Fibroblast of the conjunctiva (primary cell): ENCODE data around the gene TRAF7.
A peak's percentile ranks its signal among the peaks of the same experiment; 100 is the strongest.
"Not testable (repeated sequence)": the region's sequence is repeated elsewhere in the genome, so short reads cannot be mapped to it uniquely, and the experiment has no call there.

ENCODE experiments used
- DNase-seq: peaks from one replicate; pipeline ENCODE4 v3.0.0-alpha.2; 2010; ENCODE audit warnings: low read depth

TRAF7 gene

DNA sequence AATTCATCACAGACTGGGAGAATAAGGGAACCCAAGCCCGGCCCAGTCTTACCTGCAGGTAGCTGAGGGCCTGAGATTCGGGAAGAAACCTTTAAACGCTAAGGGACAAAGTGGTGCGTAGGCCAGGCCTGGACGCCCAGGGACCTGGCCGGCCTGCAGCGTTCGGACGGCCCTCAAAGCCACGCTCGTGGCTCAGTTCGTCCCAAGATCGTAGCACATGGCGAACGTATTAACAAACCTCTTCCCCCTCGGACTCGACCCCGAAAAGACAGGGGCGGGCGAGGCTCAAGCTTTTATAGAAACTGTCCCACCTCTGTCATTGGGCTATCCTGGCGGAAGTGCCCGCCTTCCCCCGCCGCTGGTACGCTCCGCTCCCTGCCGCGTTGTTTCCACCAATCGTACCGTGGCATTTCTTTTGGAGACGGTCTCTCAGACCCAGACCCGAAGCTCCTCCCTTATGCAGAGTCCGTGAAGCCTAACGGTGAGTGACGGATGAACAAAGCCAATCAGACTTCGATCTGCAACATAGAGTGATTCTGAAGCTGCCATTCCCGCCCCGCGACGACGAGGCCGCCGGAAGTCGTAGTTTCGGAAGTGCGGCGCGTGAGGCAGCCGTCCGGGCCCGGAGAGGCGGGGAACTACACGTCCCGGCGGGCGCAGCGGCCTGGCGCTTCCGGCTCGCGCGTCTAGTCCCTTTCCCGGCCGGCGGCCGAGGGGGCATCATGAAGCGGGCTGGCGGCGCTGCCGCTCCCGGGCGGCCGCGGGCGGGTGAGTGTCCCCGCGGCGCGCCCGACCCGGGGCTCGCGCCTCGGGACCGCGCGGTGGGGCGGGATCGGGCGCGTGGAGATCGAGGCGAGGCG lies at the start of gene TRAF7:
TSS of gene TRAF7 (plus strand) at position 692 of the 860 bp plus-strand sequence. CDS start 8,139 bp downstream, outside the sequence.
- DNase-seq = peak; percentile 100

DNA sequence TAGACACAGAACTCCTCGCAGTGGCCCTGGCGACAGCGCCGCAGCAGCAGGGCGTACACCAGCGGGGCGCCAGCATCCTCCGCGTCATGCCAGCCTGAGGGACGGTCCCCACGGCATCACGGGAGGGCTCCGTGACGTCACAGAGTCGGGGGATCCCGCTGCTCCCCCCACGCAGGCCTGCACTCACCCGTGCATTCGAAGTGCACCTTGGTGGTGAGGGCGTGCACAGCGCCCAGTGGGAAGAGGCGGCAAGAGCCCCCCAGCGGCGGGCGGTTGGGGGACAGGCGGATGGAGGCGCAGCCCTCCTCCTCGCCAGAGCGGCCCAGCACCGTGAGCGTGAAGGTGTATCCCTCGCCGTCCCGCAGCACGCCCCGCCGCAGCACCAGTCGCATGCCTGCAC lies 49.4 kb upstream of the TRAF7 start:
- not testable (repeated sequence) for DNase-seq

DNA sequence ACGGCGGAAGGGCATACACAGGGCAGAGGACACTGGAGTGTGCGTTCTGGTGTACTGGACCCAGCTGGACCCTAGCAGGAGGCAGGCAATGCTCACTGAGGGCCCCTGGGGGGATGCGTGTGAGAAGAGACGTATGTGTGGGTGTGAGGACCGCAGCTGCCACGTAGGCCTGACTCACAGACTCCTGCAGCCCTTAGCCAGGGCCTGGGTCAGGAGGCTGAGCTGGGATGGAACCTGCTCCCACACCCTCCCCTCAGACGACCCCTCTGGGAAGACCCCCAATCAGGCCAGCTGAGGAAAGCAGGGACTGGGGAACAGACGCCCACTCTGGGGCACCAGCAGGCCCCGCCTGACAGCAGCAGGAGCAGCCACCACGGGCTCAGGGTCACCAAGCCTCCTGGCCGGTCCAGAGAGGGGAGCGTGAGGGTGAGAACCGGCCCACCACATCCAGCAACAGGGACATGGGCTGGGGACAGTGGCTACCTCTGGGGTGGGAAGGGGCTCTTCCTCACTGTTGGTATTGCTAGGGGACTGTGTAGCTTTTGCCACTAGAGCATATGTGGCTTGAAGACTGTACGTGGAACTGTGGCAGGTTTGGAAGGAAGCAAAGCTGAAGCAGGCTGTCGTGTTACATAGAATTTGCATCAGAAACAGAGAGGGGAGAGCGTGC lies 48.3 kb upstream of the TRAF7 start:
- DNase-seq = peak; percentile 28

DNA sequence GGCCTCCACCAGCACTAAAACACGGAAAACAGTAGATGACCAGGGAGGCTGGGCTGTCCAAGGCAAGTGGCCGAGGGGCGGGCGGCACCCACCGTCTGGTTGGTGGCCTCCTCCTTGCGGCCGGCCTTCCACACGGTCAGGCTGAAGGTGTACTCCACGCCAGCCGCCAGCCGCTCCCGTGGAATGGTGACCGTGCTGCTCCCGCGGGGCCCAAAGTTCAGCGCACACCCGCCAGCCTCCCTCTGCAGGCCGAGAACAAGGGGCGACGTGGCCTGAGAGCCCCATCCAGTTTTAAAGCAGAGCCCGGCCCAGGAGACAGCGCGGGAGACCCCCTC lies 47.8 kb upstream of the TRAF7 start:
- DNase-seq = not testable (repeated sequence)

DNA sequence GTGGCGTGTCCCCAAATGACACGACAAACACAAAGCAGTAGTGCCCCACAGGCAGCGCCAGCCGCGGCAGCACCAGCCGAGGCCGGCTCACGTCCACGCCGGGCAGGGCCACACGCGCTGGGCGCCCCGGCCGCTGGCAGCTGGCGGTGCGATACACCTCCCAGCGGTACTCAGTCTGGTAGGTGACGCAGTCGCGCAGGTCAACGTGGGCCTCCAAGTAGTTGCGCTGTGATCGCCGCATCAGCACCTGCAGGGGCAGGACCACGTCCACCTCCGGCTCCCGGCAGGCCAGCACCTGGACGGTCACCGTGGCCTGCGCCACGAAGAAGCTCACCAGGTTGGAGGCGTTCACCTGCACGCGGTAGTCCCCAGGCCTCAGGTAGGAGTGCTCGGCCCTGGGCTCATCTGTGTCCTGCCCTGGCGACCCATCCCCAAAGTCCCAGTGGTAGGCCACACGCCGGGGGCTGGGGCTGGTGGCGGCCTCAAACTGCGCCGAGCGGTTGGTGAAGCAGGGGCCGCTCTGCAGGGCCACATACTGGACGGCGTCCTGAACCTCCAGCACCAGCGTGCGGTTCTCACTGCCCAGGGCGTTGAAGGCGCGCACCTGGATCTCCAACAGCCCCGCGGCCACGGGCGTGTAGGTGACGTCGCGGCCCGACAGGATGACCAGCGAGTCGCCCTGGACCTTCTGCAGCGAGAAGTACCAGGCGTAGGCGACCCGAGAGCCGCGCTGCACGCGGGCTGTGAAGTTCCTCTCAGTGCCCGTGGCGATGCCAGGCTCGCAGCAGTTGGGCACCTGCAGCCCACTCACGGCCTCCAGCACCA lies 46.9 kb upstream of the TRAF7 start:
- not testable (repeated sequence) for DNase-seq

DNA sequence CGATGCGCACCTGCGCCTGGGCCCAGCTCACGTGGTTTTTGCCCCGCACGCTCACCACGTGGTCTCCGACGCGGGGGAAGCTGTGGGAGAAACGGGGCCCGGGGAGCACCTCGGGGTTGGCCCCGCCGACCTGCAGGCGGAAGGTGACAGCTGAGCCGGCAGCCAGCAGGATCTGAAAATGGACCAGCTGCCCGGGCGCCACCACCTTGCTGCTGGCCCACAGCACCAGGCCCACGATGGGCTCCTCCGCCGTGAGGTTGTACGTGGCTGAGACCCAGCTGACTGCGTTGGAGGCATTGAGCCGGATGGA lies 46.4 kb upstream of the TRAF7 start:
- DNase-seq = not testable (repeated sequence)

DNA sequence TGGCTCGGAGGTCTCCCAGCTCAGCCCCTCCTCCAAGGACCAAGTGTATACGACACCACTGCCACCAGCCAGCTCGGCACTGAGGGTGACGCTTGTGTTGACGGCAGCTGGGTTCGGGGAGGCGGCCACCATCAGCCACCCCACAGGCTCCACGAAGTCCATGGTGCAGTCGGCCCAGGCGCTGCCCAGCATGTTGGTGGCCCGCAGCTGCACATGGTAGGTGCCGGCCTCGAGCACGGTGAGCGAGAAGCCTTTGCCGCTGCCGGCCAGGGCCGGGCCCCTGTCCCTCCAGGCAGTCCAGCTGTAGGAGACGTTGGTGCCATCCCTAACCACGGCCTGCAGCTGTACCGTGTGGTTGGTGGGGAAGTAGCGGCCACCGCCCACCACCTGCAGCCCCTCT lies 45.7 kb upstream of the TRAF7 start:
- not testable (repeated sequence) for DNase-seq

DNA sequence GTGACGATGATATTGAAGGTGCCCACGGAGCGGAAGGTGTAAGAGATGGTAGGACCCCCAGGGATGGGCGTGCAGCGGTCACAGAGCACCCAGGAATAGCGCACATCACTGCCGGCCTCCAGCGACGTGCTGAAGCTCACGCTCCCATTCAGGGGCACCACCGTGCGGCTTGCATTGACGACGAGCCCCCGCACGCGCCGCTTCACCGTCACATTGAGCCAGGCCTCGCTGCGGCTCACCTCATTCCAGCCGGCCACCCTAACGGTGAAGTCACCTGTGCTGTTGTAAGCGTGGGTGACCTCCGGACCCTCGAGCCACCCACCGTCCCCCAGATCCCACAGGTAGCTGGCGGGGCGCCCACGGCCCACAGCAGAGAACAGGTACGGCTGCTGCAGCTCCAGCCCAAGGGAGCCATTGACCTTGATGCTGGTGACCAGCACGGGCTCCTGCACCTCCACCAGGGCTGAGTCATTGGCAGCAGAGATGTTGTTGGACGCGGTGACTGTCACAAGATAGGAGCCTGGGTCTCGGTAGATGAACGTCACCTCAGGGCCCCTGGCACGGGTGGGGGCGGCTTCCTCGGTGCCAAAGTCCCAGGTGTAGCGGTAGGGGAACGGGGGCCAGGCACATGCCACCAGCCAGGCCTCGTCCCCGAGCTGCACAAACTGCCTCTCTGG lies 45.1 kb upstream of the TRAF7 start:
- not testable (repeated sequence) for DNase-seq

DNA sequence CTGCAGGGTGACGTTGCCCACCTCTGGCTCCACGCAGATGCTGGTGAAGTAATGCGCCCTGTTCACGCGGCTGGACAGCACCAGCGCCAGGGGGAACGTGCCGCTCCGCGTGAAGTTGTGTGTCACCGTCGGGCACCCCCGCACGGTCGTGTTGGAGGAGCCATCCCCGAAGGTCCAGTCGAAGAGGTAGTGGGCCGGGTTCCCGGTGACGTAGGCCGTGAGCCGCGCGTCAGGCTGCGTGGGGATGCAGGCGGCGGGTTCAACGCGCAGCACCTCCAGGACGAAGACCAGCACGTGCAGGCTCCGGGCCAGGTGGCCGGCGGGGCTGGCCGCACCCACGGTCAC lies 44.6 kb upstream of the TRAF7 start:
- not testable (repeated sequence) for DNase-seq

DNA sequence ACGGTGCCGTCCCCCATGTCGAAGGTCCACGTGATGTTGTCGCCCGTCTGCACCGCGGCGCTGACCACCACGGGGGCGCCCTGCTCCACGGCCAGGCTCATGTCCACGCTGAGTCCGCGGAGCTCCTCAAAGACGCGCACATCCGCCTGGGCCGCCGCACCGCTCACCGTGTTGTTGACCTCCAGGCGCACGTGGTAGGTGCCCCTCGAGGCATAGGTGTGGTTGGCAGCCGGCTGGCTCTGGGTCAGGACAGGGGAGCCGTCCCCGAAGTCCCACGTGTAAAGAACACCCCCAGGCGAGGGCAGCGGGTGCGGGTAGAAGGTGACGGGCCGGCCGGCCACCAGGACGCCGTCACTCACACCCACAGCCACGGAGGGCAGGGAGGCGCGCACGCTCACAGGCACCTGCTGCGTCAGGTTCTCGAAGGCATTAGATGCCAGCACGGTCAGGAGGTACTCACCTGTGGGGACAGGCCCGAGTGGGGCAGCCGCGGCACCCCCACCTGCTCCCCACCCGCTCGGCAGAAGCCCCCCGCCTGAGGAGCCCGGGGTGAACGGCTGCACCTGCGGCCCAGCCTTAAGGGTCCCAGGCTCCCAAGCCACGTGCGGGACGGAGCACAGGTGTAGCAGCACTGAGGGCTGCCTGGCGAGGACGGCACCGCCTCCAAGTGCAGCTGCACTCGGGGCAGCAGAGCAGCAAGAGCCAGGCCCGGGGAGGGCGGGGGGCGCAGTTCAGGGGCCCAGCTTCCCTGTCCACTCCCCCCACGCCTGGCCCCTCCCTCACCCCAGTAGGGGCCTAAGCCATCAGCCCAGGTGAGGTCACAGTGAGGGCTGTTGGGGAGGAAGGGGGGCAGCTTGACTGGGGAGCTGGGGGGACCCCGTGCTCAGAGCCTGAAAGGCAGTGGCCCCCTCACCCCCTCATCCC lies 43.9 kb upstream of the TRAF7 start:
- not testable (repeated sequence) for DNase-seq

DNA sequence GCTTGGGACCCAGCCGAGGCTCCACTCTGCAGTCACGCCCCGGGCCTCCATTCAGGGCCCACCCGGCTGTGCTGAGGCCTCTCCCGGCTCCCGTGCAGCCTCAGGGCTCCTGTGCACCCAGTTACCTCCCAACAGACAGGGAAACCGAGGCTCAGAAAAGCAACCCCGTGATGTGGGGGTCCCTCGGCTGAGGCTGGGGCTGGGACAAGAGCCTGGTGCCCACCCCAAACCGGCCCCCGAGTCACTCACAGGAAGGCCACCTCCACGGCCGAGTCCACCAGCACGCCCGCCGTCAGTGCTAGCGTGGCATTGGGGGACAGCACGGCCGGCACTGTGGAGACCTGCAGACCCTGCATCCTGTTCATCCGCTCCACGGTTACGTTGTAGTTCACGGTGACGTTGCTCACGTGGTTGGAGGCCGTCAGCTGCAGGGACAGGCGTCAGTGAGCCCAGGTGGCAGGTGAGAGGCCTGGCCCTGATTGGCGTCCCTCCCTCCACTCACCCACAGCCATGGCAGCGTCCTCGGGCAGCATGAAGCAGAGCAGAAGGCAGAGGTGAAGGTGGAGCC lies 43.0 kb upstream of the TRAF7 start:
- DNase-seq = not testable (repeated sequence)

DNA sequence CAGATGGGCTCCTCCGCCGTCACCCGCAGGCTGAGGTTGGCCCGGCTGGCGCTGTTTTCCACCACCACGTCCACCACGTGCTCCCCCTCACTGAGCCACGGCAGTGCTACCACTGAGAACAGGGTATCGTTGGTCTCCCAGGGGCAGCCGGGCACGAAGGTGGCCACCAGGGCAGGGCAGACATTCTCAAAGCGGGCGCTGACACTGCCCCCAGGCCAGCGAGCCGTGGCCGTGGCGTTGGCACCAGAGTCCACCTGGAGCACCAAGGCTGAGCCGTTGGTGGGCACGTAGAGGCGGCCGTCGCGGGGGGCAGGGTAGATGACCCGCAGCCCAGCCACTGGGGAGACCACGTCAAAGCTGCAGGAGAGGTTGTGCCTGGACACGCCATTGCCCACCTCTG lies 41.4 kb upstream of the TRAF7 start:
- not testable (repeated sequence) for DNase-seq

DNA sequence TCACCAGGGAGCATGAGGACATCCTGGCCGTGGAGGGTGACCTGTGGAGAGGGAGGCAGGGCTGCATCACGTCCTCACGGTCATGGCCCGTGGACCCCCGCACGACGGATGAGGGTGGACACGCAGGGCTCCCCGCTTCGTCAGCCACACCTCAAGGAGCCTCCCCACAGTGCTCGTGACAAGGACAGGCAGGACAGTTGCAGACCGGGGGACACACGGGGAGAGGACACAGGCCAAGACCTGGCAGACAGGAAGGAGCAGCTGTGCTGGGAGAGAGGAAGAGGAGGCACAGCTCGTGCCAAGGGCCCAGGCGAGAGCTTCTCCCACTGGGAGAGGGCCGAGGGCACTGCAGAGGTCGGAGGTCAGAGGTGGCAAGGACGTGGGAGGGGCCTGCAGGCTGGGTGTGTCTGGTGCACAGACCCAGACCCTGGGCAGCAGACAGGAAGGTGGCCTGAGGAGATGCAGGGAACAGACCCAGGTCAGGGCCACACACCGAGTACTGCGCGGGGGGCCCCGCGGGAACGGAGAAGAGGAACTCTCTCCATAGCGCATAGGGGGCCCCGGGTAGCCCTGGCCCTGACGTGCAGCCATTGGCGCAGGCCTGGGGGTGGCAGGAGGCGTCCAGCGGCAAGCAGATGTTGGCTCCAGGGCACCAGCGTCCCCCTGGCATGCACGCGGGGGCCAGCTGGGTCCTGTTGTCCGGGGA lies 40.5 kb upstream of the TRAF7 start:
- not testable (repeated sequence) for DNase-seq

DNA sequence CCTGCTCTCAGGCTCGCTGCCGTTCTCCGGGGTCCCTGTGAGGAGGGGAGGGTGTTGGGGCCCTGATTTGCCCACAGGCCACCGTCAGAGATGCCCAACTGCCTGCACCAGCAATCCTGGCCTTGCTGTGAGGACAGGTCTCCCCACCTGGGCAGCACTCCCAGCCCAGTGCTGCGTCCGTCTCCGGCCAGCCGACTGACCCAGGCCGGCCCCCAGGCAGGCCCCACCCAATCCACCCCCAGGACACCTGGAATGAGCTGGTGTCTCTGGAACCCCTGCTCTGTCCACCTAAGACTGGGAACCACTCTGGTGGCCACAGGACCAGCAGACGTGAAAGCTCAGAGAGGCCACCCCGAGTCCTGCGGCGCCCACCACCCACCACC lies 40.0 kb upstream of the TRAF7 start:
- DNase-seq = no peak

DNA sequence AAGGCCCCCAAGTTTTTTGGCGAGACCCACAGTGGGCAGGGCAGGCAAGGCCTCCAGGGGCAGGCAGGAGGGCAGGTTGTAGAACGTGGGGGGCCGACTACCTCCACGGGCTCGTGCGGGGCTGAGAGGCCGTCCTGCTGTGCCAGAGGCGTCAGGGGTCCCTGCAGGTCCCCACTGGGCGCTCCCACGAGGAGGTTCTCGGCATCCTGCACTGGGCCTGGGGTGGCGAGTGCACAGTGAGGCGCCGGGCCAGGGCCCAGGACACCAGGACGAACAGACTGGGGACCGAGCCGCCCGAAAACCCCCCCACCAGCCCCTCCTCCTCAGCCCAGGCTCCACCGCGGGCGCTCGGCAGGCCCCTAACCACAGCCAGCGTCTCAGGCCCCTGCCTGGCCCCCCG lies 39.2 kb upstream of the TRAF7 start:
- not testable (repeated sequence) for DNase-seq

DNA sequence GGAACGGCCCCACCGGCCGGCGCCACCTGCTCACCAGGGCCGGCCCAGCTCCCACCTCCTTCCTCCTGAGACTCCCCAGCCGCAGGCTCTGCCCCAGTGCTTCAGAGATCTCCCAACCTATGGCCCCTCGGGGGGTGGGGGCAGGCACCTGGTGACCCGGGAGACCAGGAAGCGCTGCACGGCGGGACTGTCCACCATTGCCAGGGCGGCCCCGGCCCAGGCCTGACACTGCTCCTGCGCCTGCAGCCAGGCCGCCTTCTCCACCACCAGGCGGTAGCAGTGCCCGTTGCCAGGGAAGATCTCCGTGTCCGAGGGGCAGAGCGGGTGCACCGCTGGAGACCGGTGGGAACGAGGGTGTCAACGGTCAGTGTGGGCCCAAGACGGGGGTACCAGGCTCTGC lies 38.2 kb upstream of the TRAF7 start:
- DNase-seq = not testable (repeated sequence)

DNA sequence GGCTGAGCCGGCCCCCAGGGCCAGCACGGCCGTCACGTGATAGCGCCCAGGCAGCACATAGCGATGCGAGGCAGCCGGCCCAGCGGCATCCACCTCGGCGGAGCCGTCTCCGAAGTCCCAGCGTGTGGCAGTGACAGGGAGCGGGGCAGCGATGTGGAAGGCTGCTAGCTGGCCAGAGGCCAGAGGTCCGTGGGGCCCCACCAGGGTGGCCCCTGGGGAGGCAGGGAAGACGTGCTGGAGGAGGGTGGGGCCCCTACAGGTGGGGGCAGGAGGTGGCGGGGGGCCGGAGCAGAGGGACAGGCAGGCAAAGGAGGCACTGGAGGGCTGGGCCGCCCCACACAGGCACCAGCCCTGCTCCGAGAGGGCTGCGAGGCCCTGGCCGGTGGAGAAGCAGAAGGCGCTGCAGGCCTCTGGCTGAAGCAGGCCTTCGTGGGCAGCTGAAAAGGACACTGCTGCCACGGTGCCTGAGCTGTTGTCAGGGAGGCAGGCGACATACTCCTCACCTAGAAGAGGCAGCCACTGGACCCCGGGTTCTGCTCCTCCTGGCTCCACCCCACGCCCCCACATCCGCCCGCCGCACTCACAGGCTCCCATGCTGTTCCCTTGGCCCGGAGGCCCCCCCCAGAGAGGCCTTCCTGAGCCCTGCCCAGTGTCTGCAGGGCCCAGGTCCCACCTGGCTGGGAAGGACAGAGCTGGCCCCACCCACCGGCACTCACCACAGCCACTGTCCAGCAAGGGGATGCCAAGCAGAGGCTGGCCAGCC lies 37.4 kb upstream of the TRAF7 start:
- DNase-seq = not testable (repeated sequence)

DNA sequence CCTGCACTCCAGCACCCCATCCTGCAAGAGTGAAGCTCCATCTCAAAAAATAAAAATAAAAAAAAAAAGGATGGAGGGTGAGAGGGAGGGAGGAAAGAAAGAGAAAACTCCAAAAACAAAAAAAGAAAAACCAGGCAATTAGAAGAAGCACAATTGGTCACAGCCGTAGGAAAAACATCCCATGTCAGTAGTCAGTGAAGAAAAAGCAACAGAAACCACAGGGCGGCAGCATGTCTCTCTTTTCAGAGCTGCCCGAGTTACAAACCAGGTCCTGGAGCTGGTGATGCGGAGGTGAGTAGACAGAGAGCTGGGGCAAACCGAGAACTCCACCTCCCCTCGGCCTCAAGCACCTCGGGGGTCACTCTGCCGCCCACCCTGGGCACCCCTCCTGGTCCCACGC lies 34.3 kb upstream of the TRAF7 start:
- peak; percentile 49 for DNase-seq

DNA sequence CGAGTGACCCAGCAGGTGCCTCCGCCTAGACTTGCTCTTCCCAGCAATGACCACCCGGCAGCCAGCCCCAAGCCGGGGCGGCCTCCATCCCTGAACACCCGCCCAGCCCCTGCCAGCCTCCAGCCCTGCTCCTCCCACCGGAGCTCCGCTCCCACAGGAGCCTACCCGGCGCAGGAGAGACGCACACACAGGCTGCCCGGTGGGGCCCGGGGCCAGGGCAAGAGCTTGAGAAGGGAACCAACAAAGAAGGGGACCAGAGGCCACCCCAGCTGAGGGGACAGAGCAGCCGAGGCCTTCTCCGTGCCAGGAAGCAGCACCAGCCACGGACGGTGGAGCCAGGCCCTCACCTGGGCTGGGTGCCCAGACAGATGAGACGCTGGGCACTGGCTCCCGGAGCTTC lies 33.7 kb upstream of the TRAF7 start:
- no peak for DNase-seq
